BLaER1 (cell line): ENCODE results near the gene IGFBP4.

ENCODE experiments used
- H3K27ac ChIP-seq: shearing (Covaris generic); formaldehyde crosslinking; 2 replicates; pipeline ENCODE4 v1.8.1; 2022
- H3K27me3 ChIP-seq: shearing (Covaris generic); formaldehyde crosslinking; 2 replicates; pipeline ENCODE4 v1.8.1; 2022
- H3K36me3 ChIP-seq: shearing (Covaris generic); formaldehyde crosslinking; 2 replicates; pipeline ENCODE4 v1.8.1; 2022
- H3K4me1 ChIP-seq: shearing (Covaris generic); formaldehyde crosslinking; 2 replicates; pipeline ENCODE4 v1.8.1; 2022
- H3K4me2 ChIP-seq: shearing (Covaris generic); formaldehyde crosslinking; 2 replicates; pipeline ENCODE4 v1.8.1; 2022
- H3K4me3 ChIP-seq: shearing (Covaris generic); formaldehyde crosslinking; 2 replicates; pipeline ENCODE4 v1.8.1; 2022
- H3K9ac ChIP-seq: shearing (Covaris generic); formaldehyde crosslinking; 2 replicates; pipeline ENCODE4 v1.8.1; 2022
- H3K9me3 ChIP-seq: shearing (Covaris generic); formaldehyde crosslinking; 2 replicates; pipeline ENCODE4 v1.8.1; 2022
- H4K20me1 ChIP-seq: shearing (Covaris generic); formaldehyde crosslinking; 2 replicates; pipeline ENCODE4 v1.8.1; 2022
- Cebpa-rat ChIP-seq: shearing (Covaris generic); IDR thresholded peaks from 2 replicates; pipeline ENCODE4 v1.8.1; 2022

IGFBP4 gene

DNA sequence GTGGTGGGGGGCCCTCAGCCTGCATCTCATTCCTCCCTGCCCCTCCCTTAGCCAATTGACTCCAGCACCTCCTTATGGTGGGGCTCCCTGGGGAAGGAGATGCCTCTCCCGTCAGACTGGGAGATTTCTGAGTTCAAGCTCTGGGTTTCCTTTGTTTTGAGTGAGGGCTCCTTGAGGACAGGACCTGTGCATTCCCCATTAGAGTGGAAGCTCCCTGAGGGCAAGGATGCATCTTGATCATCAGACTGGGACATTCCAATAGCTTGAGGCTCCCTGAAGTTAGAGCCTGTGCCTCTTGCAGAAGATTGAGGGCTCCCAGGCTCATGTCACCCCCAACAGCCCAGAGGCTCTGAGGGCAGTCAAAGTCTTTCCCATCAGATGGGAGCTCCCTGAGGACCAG is 34.5 kb downstream of the IGFBP4 start:
- H3K4me2 ChIP-seq = no peak overlapping the region; the same call in 1 of the 2 replicates

DNA sequence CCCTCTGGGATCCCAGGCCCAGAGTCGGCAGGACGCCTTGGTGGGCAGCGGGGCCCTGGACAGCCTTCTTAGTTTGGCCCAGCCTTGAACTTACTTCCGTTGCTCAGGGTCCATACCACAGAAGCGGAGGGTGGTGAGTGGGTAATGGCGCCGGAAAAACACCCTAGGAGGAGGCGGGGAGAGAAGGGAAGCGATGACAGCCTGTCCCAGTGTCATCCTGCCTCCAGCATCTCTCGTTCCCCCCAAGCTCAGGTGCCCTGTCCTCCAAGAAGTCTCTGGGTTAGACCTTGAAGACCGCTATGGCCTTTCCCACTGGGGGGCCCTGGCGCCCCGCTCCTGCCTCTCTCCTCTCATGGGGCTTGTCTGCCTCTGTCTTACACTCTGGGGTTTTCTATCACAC is 35.2 kb downstream of the IGFBP4 start:
- no peaks in the 10 kb centered on the region for H3K36me3 ChIP-seq
- peaks cover 4% of the 10 kb centered on the region; the same call in 1 of the 2 replicates for H3K9me3 ChIP-seq
- H4K20me1 ChIP-seq = no peaks in the 10 kb centered on the region
- TF ChIP-seq Cebpa-rat = no peak
- peaks cover 67% of the 10 kb centered on the region for H3K4me1 ChIP-seq
- H3K27me3 ChIP-seq = no peaks in the 10 kb centered on the region
- no peak overlapping the region for H3K9ac ChIP-seq
- H3K4me2 ChIP-seq = peak overlapping the region; percentile 86
- peak overlapping the region; percentile 19; the same call in 1 of the 2 replicates for H3K27ac ChIP-seq
- no peak overlapping the region for H3K4me3 ChIP-seq

More for the DNA sequence above, 34.5 kb downstream of the IGFBP4 start:
- no peak overlapping the region for H3K4me3 ChIP-seq
- no peak for TF ChIP-seq Cebpa-rat
- peaks cover 9% of the 10 kb centered on the region for H3K9me3 ChIP-seq
- no peak overlapping the region; the same call in 1 of the 2 replicates for H3K27ac ChIP-seq
- H3K27me3 ChIP-seq = no peaks in the 10 kb centered on the region
- H3K9ac ChIP-seq = no peak overlapping the region
- no peaks in the 10 kb centered on the region for H3K36me3 ChIP-seq
- H4K20me1 ChIP-seq = no peaks in the 10 kb centered on the region
- peaks cover 65% of the 10 kb centered on the region for H3K4me1 ChIP-seq

DNA sequence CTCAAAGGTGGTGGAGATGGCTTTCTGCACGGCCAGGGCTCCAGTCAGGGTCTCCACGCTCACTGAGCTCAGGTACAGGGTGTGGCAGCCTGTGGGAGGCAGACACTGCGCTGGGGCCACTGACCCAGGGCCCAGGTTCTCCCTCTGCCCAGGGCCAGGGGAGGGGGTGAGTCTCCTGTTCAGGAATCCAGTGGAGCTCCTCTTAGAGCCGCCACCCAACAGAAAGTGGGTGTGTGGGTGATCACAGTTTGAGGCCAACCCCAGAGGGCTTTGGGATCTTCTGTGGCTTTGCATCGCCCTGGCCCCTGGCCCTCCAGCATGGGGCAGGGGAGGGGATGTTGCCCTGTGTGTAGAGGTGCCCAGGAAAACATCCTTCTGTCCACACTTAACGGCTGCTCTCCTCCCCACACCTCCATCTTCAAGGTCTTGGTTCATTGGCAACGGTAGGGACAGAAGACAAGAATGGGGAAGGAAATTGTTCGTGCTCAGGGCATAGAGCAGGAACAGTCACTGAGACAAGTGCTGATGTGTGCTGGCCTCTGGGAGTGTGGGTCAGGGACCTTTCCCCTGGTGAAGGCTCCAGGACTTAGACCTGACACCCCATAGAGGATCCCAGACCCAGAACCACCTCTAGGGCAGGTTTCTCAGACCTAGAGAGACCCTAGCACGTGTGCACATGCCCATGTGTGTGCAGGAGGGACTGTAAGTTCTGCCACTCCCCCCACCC is 36.7 kb downstream of the IGFBP4 start:
- no peaks in the 10 kb centered on the region for H3K36me3 ChIP-seq
- H3K4me3 ChIP-seq = no peak overlapping the region
- no peaks in the 10 kb centered on the region; the same call in 1 of the 2 replicates for H3K27me3 ChIP-seq
- H4K20me1 ChIP-seq = no peaks in the 10 kb centered on the region
- H3K9ac ChIP-seq = peak overlapping the region; percentile 23; the same call in 1 of the 2 replicates
- peaks cover 67% of the 10 kb centered on the region for H3K4me1 ChIP-seq
- H3K4me2 ChIP-seq = peak overlapping the region; percentile 86
- H3K9me3 ChIP-seq = peaks cover 4% of the 10 kb centered on the region; the same call in 1 of the 2 replicates
- no peak for TF ChIP-seq Cebpa-rat
- peak overlapping the region; percentile 74 for H3K27ac ChIP-seq

DNA sequence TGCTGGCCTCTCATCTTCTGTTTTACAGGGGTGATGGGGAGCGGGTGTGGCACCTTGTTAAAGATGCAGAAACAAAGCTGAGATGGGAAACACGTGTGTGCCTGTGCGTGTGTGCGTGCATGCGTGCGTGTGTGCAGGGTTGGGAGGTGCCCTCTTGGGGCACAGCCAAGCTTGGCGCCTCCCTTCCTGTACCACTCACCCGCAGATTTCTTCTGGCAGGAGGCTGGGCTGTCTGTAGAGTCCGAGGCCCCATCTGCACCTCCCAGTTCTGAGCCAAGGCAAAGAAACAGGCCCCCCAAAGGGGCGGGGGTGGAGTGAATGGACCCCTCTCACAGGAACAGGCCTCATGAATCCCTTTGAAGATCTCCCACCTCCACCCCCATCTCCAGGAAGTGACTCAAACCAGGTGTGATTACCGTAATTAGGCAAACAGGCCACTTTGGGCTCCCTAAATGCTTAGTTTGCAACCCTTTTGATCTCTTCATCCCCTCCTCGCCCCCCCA is 37.3 kb downstream of the IGFBP4 start:
- Histone ChIP-seq H3K9me3 (peaks cover 4% of the 10 kb centered on the region; the same call in 1 of the 2 replicates), H3K27me3 (no peaks in the 10 kb centered on the region; the same call in 1 of the 2 replicates), H4K20me1 (no peaks in the 10 kb centered on the region), H3K4me1 (peaks cover 66% of the 10 kb centered on the region), H3K4me3 (no peak overlapping the region), H3K4me2 (peak overlapping the region; percentile 86), H3K9ac (no peak overlapping the region), H3K27ac (peak overlapping the region; percentile 74), H3K36me3 (no peaks in the 10 kb centered on the region)
- no peak for TF ChIP-seq Cebpa-rat

DNA sequence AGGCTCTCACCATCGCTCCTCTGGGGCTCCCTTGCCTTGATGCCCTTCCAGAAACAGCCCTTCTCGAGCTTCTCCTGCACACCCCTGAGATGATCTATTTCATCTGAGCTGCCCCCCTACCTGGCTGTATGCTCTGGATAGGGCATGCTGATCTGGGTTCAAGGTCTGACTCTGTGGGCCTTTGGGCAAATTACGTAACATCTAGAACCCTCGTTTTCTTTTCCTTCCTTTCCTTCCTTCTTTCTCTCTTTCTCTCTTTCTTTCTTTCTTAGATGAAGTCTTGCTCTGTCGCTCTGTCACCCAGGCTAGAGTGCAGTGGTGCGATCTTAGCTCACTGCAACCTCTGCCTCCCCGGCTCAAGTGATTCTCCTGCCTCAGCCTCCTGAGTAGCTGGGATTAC is 37.9 kb downstream of the IGFBP4 start:
- peak overlapping the region; percentile 74 for H3K27ac ChIP-seq
- no peak for TF ChIP-seq Cebpa-rat
- H3K9me3 ChIP-seq = peaks cover 4% of the 10 kb centered on the region; the same call in 1 of the 2 replicates
- H3K27me3 ChIP-seq = no peaks in the 10 kb centered on the region; the same call in 1 of the 2 replicates
- no peak overlapping the region for H3K9ac ChIP-seq
- no peaks in the 10 kb centered on the region for H3K36me3 ChIP-seq
- H3K4me2 ChIP-seq = peak overlapping the region; percentile 86
- H3K4me3 ChIP-seq = no peak overlapping the region
- no peaks in the 10 kb centered on the region for H4K20me1 ChIP-seq
- H3K4me1 ChIP-seq = peaks cover 65% of the 10 kb centered on the region

DNA sequence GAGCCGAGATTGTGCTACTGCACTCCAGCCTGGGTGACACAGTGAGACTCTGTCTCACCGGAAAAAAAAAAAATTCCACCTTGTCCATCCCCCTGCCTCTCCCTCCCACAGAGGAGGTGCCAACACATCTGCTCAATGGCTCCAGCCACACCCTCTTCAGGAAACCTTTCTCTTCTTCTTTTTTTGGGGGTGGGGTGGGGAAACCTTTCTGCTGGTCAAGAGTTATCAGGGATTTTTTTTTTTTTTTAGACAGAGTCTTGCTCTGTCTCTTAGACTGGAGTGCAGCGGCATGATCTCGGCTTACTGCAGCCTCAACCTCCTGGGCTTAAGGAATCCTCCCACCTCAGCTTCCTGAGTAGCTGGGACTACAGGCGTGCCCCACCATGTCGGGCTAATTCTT is 39.5 kb downstream of the IGFBP4 start:
- no peak for TF ChIP-seq Cebpa-rat
- Histone ChIP-seq H3K4me1 (peaks cover 60% of the 10 kb centered on the region), H3K36me3 (no peaks in the 10 kb centered on the region), H3K4me3 (no peak overlapping the region), H3K9ac (no peak overlapping the region), H3K4me2 (no peak overlapping the region), H3K27me3 (no peaks in the 10 kb centered on the region; the same call in 1 of the 2 replicates), H4K20me1 (no peaks in the 10 kb centered on the region), H3K9me3 (peaks cover 3% of the 10 kb centered on the region; the same call in 1 of the 2 replicates), H3K27ac (no peak overlapping the region)

DNA sequence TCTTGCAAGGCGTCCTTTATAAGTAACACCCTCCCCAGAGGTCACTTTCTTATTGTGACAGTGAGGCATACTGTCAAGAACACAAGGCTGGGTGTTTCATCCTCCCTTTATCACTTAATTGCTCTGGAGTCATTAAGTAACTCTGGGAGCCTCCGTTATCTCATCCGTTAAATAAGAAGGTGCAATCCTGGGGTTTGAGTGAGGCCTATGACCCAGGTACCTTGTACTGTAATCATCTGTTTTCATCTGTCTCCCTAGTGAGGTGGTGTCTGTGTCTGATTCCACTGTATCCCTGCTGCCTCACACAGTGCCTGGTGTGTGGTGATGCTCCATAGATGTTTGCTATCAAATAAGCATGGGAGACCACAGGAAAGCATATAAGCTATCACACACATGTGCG is 40.4 kb downstream of the IGFBP4 start:
- Histone ChIP-seq H3K4me1 (peaks cover 60% of the 10 kb centered on the region), H3K4me3 (no peak overlapping the region), H4K20me1 (no peaks in the 10 kb centered on the region), H3K27me3 (no peaks in the 10 kb centered on the region; the same call in 1 of the 2 replicates), H3K4me2 (no peak overlapping the region), H3K36me3 (no peaks in the 10 kb centered on the region), H3K9me3 (no peaks in the 10 kb centered on the region), H3K9ac (no peak overlapping the region), H3K27ac (no peak overlapping the region)
- TF ChIP-seq Cebpa-rat = no peak

DNA sequence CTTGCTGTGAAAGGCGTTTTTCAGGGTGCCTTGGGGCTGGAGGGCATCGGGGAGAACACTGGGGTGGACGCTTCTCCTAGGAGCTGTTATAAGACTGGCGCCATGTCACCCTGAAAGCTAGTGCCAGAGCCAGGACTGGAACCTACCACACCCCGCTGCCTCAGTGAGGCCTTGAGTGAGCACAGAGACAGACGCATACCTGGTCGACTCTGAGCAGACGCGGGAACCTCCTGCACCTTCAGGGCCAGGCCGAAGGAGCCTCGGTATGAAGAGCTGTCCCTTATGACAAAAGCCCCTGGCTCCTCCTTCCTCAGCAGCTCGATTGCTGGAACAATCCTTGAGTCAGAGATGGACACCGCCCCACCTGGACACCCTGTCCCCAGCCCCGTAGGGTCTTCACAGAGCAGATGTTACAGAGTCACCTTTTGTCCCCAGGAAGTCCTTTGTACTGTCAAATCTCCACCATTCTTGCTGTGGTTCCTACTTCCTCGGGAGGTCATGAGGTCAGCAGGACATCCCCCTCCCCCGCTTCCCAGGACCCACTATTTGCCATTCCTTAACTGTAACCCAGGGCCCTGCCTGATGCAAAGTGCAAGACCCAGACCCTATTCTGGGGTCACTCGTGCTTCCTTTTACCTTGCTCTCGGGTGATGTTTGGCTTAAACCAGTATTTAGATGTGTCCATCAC is 41.2 kb downstream of the IGFBP4 start:
- Histone ChIP-seq H3K27ac (no peak overlapping the region), H3K9me3 (no peaks in the 10 kb centered on the region), H3K4me2 (no peak overlapping the region), H4K20me1 (no peaks in the 10 kb centered on the region), H3K27me3 (no peaks in the 10 kb centered on the region; the same call in 1 of the 2 replicates), H3K9ac (no peak overlapping the region), H3K4me3 (no peak overlapping the region), H3K36me3 (no peaks in the 10 kb centered on the region), H3K4me1 (peaks cover 60% of the 10 kb centered on the region)
- no peak for TF ChIP-seq Cebpa-rat

DNA sequence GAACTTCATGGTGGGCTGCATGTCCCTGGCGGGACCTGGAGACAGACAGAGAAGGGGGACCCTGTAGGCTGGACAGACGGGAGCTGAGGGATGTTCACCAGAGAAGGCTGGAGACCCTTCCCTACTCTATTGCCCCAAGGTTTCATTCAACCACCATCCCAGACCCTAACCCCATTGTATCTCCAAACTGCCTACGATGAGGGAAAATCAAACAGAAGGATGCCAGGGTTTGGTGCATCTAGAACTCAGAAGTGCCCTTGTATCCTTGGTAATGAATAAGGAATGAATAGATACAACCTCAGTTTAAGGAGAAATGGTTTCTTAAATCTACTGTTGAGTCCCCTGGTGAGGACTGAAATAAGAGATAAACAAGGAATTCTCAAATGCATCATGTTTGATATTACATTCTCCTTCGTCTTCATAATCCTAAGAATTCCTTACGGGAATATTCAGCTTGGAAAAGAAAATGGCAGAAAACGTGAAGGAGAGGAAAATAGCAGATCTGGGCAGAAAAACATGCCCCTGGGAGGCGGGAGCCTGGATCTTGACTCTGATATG is 41.8 kb downstream of the IGFBP4 start:
- H3K4me1 ChIP-seq = peaks cover 60% of the 10 kb centered on the region
- H3K4me2 ChIP-seq = no peak overlapping the region
- H3K36me3 ChIP-seq = no peaks in the 10 kb centered on the region
- no peaks in the 10 kb centered on the region for H4K20me1 ChIP-seq
- H3K27me3 ChIP-seq = no peaks in the 10 kb centered on the region; the same call in 1 of the 2 replicates
- TF ChIP-seq Cebpa-rat = no peak
- H3K9ac ChIP-seq = no peak overlapping the region
- H3K27ac ChIP-seq = no peak overlapping the region
- H3K9me3 ChIP-seq = no peaks in the 10 kb centered on the region
- no peak overlapping the region for H3K4me3 ChIP-seq
